ENCODE measurements around the gene RLN3.
A peak's percentile ranks its signal among the peaks of the same experiment; 100 is the strongest.
"Not testable (repeated sequence)": the region's sequence is repeated elsewhere in the genome, so short reads cannot be mapped to it uniquely, and the experiment has no call there.

RLN3 gene

DNA sequence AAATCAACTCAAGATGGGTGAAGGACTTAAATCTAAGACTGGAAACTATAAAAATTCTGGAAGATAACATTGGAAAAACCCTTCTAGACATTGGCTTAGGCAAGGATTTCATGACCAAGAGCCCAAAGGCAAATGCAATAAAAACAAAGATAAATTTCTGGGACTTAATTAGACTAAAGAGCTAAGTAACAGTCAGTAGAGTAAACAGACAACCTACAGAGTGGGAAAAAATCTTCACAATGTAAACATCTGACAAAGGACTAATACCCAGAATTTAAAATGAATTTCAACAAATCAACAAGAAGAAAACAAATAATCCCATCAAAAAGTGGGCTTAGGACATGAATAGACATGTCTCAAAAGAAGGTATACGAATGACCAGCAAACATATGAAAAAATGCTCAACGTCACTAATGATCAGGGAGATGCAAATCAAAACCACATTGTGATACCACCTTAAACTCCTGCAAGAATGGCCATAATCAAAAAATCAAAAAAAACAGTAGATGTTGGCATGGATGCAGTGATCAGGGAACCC is 15.5 kb upstream of the RLN3 start:
- TF ChIP-seq, protein P1, sequence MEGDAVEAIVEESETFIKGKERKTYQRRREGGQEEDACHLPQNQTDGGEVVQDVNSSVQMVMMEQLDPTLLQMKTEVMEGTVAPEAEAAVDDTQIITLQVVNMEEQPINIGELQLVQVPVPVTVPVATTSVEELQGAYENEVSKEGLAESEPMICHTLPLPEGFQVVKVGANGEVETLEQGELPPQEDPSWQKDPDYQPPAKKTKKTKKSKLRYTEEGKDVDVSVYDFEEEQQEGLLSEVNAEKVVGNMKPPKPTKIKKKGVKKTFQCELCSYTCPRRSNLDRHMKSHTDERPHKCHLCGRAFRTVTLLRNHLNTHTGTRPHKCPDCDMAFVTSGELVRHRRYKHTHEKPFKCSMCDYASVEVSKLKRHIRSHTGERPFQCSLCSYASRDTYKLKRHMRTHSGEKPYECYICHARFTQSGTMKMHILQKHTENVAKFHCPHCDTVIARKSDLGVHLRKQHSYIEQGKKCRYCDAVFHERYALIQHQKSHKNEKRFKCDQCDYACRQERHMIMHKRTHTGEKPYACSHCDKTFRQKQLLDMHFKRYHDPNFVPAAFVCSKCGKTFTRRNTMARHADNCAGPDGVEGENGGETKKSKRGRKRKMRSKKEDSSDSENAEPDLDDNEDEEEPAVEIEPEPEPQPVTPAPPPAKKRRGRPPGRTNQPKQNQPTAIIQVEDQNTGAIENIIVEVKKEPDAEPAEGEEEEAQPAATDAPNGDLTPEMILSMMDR (IDR thresholded peaks at IDR 0.05; ENCODE audit: control extremely low read depth, extremely low read depth, low read depth, missing control alignments), result no peak
- ChIA-PET CTCF (no interaction called here), POLR2A (no interaction called here)
- DNase-seq (ENCODE audit: extremely low spot score), result no peak

DNA sequence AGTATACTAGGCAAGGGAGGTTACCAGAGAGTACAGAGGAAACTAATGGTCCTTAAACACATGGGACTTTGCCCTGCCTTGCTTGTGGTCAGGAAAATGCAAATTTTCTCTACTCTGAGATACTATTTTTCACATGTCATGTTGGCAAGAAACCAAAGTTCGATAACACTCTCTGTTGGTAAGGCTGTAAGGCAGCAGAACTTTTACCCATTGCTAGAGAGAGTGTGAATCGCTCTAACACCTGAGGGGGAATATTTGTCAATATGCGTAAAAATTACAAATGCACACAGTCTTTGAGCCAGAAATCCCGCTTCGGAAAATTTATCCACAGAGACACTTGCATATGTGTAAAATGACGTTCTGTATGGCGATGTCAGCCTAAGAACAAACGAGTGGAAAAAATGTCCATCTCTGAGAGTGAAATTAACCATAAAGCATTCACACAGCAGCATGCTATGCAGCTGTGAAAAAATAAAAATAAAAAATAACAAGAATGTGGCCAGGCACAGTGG is 12.4 kb upstream of the RLN3 start:
- TF ChIP-seq, protein P1 (IDR thresholded peaks at IDR 0.05; ENCODE audit: control extremely low read depth, extremely low read depth, low read depth, missing control alignments), result no peak
- peak; percentile 70 for DNase-seq (ENCODE audit: extremely low spot score)
- CTCF ChIA-PET, result interaction anchor here (2.3 kb wide), 1 partner anchor 44 kb away, joined by 5 read pairs; no protein-coding TSS in a partner anchor
- POLR2A ChIA-PET, result no interaction called here

DNA sequence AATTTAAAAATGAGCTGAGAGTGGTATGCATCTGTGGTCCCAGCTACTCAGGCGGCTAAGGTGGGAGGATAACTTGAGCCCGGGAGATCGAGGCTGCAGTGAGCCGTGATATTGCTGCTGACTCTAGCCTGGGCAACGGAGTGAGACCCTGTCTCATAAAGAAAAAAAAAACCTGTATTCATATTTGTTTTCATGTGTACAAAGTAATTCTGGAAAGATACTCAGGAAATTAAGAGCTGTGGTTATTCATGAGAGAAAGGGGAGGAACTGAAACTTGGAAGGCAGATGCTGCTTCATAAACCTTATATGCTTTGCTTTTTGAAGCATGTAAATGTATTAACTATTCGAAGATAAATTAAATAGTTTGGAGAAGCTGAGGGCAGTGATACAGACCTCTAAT is 8.8 kb upstream of the RLN3 start:
- DNase-seq (ENCODE audit: extremely low spot score), result no peak
- ChIA-PET CTCF (interaction anchor here (0.7 to 6.0 kb wide), 7 partner anchors 10 to 57 kb away, joined by 3 to 25 read pairs (median 3); partner anchors contain the start of genes IL27RA and MISP3), POLR2A (interaction anchor here (0.7 to 1.9 kb wide), 3 partner anchors 13 to 50 kb away, joined by 3 to 6 read pairs (median 3); partner anchors contain the start of gene RFX1)
- TF ChIP-seq, protein P1 (IDR thresholded peaks at IDR 0.05; ENCODE audit: control extremely low read depth, extremely low read depth, low read depth, missing control alignments), result no peak

DNA sequence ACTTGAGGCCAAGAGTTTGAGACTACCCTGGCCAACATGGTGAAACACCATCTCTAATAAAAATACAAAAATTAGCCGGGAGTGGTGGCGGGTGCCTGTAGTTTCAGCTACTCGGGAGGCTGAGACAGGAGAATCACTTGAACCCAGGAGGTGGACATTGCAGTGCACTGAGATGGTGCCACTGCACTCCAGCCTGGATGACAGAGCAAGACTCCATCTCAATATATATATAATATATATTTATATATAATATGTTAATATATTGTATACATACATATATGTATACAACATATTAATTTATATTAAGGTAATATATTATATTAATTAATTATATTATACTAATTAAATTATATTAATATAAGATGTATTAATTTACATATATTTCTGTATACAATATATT is 8.2 kb upstream of the RLN3 start:
- not testable (repeated sequence) for DNase-seq (ENCODE audit: extremely low spot score)
- ChIA-PET CTCF (interaction anchor here (1.5 to 6.0 kb wide), 3 partner anchors 9 to 56 kb away, joined by 5 to 25 read pairs (median 7); partner anchors contain the start of gene IL27RA), POLR2A (interaction anchor here (0.7 to 0.8 kb wide), 2 partner anchors 38 to 50 kb away, joined by 3 read pairs; no protein-coding TSS in a partner anchor)

DNA sequence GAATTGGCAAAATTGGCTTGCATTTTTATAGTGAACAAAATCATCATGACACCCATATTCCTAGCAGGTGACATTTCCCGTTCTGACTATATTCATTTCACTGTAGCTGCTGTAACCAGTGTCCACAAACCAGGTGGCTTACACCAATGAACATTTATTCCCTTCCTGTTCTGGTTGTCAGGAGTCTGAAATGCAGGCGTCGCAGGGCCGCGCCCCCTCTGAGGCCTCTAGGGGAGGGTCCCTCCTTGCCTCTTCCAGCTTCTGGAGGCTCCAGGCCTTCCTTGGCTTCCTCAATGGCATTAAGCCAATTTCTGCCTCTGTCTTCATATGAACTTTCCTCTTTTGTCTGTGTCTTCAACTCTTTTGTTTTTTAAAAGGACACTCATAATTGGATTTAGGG is 6.5 kb upstream of the RLN3 start:
- DNase-seq (ENCODE audit: extremely low spot score), result no peak
- TF ChIP-seq, protein P1 (IDR thresholded peaks at IDR 0.05; ENCODE audit: control extremely low read depth, extremely low read depth, low read depth, missing control alignments), result no peak
- CTCF ChIA-PET, result interaction anchor here (0.9 to 6.0 kb wide), 7 partner anchors 10 to 119 kb away, joined by 3 to 25 read pairs (median 7); partner anchors contain the start of genes IL27RA, MISP3 and RFX1
- POLR2A ChIA-PET, result interaction anchor here (0.6 kb wide), 1 partner anchor 102 kb away, joined by 3 read pairs; no protein-coding TSS in a partner anchor

DNA sequence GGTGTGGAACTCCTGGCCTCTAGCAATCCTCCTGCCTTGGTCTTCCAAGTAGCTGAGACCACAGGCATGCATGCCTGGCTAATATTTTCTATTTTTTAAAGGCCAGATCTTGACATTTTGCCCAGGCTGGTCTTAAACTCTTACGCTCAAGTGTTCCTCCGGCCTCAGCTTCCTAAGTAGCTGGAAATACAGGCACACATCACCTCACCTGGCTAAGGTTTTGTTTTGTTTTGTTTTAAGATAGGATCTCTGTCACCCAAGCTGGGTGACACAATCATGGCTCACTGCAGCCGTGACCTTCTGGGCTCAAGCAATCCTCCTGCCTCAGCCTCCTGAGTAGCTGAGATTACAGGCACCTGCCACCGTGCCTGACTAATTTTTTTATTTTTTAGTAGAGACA is 5.5 kb upstream of the RLN3 start:
- TF ChIP-seq, protein P1 (IDR thresholded peaks at IDR 0.05; ENCODE audit: control extremely low read depth, extremely low read depth, low read depth, missing control alignments), result no peak
- CTCF ChIA-PET, result interaction anchor here (0.8 to 6.0 kb wide), 9 partner anchors 9 to 120 kb away, joined by 3 to 25 read pairs (median 6); partner anchors contain the start of genes IL27RA and MISP3
- POLR2A ChIA-PET, result no interaction called here
- DNase-seq (ENCODE audit: extremely low spot score), result no peak
